TTC549 (cell line): ENCODE results near the gene ACTRT3.

Experiments
- FAIRE-seq: peaks from 2 replicates; lab custom pipeline; 2012; peaks lifted over from hg19 to GRCh38; lab: Jason Lieb, UNC

ACTRT3 gene

GRCh38 chr3:169769287-169770181, at the start of gene ACTRT3:
Gene ACTRT3, minus strand, starts transcription at chr3:169769561. Its CDS starts 41 bp downstream, at chr3:169769520.
- FAIRE-seq: no peak

- no peak for FAIRE-seq
Observed at GRCh38 chr3:169818316-169818715, 49.0 kb upstream of the ACTRT3 start.

- FAIRE-seq: no peak
Observed at GRCh38 chr3:169815590-169816150, 46.3 kb upstream of the ACTRT3 start.

GRCh38 chr3:169813757-169814517, 44.6 kb upstream of the ACTRT3 start:
- no peak for FAIRE-seq

GRCh38 chr3:169813278-169813677, 43.9 kb upstream of the ACTRT3 start:
- no peak for FAIRE-seq

- no peak for FAIRE-seq
Observed at GRCh38 chr3:169812332-169813235, 43.2 kb upstream of the ACTRT3 start, which contains the start of the genes LRRC34 and LRRIQ4. Gene LRRC34, minus strand, starts transcription at chr3:169812904. Its CDS starts 356 bp downstream, at chr3:169812548. Gene LRRIQ4, plus strand, starts transcription at chr3:169812870. Its CDS starts 9,052 bp downstream, at chr3:169821922.

- FAIRE-seq: no peak
Observed at GRCh38 chr3:169811631-169812331, 42.4 kb upstream of the ACTRT3 start.

- FAIRE-seq: no peak
Observed at GRCh38 chr3:169809230-169809795, 40.0 kb upstream of the ACTRT3 start.

GRCh38 chr3:169804681-169805080, 35.3 kb upstream of the ACTRT3 start:
- FAIRE-seq: no peak

- no peak for FAIRE-seq
Observed at GRCh38 chr3:169792359-169792758, 23.0 kb upstream of the ACTRT3 start.

- FAIRE-seq: no peak
Observed at GRCh38 chr3:169790687-169791429, 21.5 kb upstream of the ACTRT3 start.

- no peak for FAIRE-seq
Observed at GRCh38 chr3:169790219-169790618, 20.9 kb upstream of the ACTRT3 start.

GRCh38 chr3:169787791-169788190, 18.4 kb upstream of the ACTRT3 start:
- FAIRE-seq: no peak

GRCh38 chr3:169787120-169787519, 17.8 kb upstream of the ACTRT3 start:
- FAIRE-seq: no peak

GRCh38 chr3:169781209-169781855, 12.0 kb upstream of the ACTRT3 start:
- FAIRE-seq: no peak

GRCh38 chr3:169780742-169781141, 11.4 kb upstream of the ACTRT3 start:
- FAIRE-seq: no peak

GRCh38 chr3:169777822-169778221, 8.5 kb upstream of the ACTRT3 start:
- no peak for FAIRE-seq

- no peak for FAIRE-seq
Observed at GRCh38 chr3:169774186-169774585, 4.8 kb upstream of the ACTRT3 start.
